Adrenal gland (tissue), 12 donors: ENCODE measurements around the gene CDK5RAP2. TPM values are rescaled to one million over a fixed set of nuclear protein-coding genes. Genes with fewer than 3 reads are reported as not detected.

ENCODE experiments used
- DNase-seq, 7 donors: peaks; one replicate each; pipeline ENCODE4 v3.0.0-alpha.2; 2019 to 2020
- H3K27ac ChIP-seq, 5 donors: fragments of 200-600 bp; sonication (generic) in 4 of 5; 1 replicate in 3 of 5; 2 replicates in 2 of 5; pipeline versions ENCODE4 v1.5.1 to v1.8.0; 2016 to 2020; ENCODE audit warnings: mild to moderate bottlenecking in 1 of 5
- H3K27me3 ChIP-seq: fragments of 200-600 bp; 2 replicates; pipeline ENCODE4 v1.8.0; 2021
- H3K36me3 ChIP-seq, 2 donors: fragments of 200-600 bp; replicated peaks in 1 of 2; 1 replicate in 1 of 2; 2 replicates in 1 of 2; pipeline versions ENCODE4 v1.5.1 to v1.8.0; 2018 to 2022
- H3K4me1 ChIP-seq, 2 donors: fragments of 200-600 bp; replicated peaks in 1 of 2; 1 replicate in 1 of 2; 2 replicates in 1 of 2; pipeline versions ENCODE4 v1.5.1 to v1.8.0; 2018 to 2021
- H3K4me3 ChIP-seq, 4 donors: fragments of 200-600 bp; sonication (generic) in 3 of 4; one replicate each; pipeline ENCODE4 v1.5.1; 2016 to 2018
- H3K9me3 ChIP-seq, 3 donors: fragments of 200-600 bp; sonication (generic) in 1 of 3; replicated peaks in 1 of 3; 1 replicate in 2 of 3; 2 replicates in 1 of 3; pipeline versions ENCODE4 v1.5.1 to v1.8.0; 2016 to 2021
- CTCF ChIP-seq, 6 experiments: fragments of 450-650 bp in 4 of 6; fragments of 200-600 bp in 2 of 6; sonication (generic) in 1 of 6; IDR thresholded peaks; 1 replicate in 5 of 6; 2 replicates in 1 of 6; pipeline versions ENCODE4 v1.5.1 to v1.8.0; 2016 to 2021; ENCODE audit warnings: antibody characterized with exemption in 6 of 6, mild to moderate bottlenecking in 2 of 6, moderate library complexity in 1 of 6
- POLR2A ChIP-seq, 2 donors: fragments of 450-650 bp; IDR thresholded peaks; one replicate each; pipeline ENCODE4 v1.6.1; 2017; ENCODE audit warnings: antibody characterized with exemption in 2 of 2, mild to moderate bottlenecking in 2 of 2, moderate library complexity in 1 of 2
- WGBS, 4 donors: extraction: QIAGEN DNeasy Blood & Tissue Kit in 2 of 4; methylation state at CpG; one replicate each; pipeline versions ENCODE4 v1.1.5 to v1.1.7; 2013 to 2017; 5-methylcytosine and 5-hydroxymethylcytosine counted together
- intact Hi-C, 2 donors: fragments of 100-400 bp; cut with DNase I; formaldehyde crosslinking; loops; one replicate each; pipeline versions ENCODE4 v1.14.1 to v1.15.0; 2022 to 2023
- polyA plus RNA-seq, 3 donors: library from polyadenylated mRNA; stranded (reverse); fragments of 200-250 nt in 2 of 3; fragments of 350-450 nt in 1 of 3; fragmentation: Illumina TruSeq in 1 of 3; extraction: RNeasy Lipid Tissue Mini Kit (QIAGEN cat#74804) in 1 of 3; gene quantifications; one replicate each; pipeline ENCODE4 v1.2.3, GENCODE V29; 2013 to 2014
- total RNA-seq, 9 donors: library from RNA; depleted of rRNA in 4 of 9; stranded (reverse); fragments of >200 nt in 4 of 9; fragments of 120-200 nt in 1 of 9; fragmentation: NEBNext Ultra II Directional in 1 of 9; extraction: Animal tissue kit (Norgen Biotek cat#: 25700) in 1 of 9; gene quantifications; one replicate each; pipeline versions ENCODE4 v1.1.0 to v1.2.4, GENCODE V29; 2013 to 2023
- donor health status: healthy with polysubstance abuse.
- donor health status: Bipolar disorder and iron deficiency.
- donor health status: DM: yes; HTN: yes; CAD: no.
- donor health status: DM: no; HTN: no; CAD: no.
- donor health status: DM: no; HTN: no; CAD: no.
- donor health status: DM: yes; HTN: yes; CAD: no.

CDK5RAP2 gene
- total and polyA plus RNA-seq, 12 donors: 26.0 to 60.7 (median 41.9) TPM

GRCh38 chr9:120348951-120349429 lies 231.0 kb downstream of the CDK5RAP2 start:
- peak; percentile 42 to 67 (median 48) for DNase-seq
- H3K36me3 ChIP-seq: no peaks in the 10 kb centered on the region
- H3K4me3 ChIP-seq: no peak overlapping the region
- intact Hi-C loops: loop anchor here in 1 of 2 donors (2.0 to 5.0 kb wide), 2 partner anchors 387 to 790 kb away; no protein-coding TSS in a partner anchor
- H3K27me3 ChIP-seq: no peaks in the 10 kb centered on the region
- no peak for TF ChIP-seq POLR2A (IDR thresholded peaks at IDR 0.05)
- TF ChIP-seq CTCF (IDR thresholded peaks at IDR 0.05): peak; percentile 50 to 77 (median 72)
- WGBS, 4 donors: 18 to 27% (median 22%) methylated on average over 13 to 16 of the region's 16 CpGs
- no peak overlapping the region for H3K27ac ChIP-seq
- no peaks in the 10 kb centered on the region for H3K9me3 ChIP-seq
- peaks cover 0 to 9% of the 10 kb centered on the region in 2 donors for H3K4me1 ChIP-seq

GRCh38 chr9:120345379-120345778 lies 234.6 kb downstream of the CDK5RAP2 start:
- TF ChIP-seq CTCF (IDR thresholded peaks at IDR 0.05): no peak
- TF ChIP-seq POLR2A (IDR thresholded peaks at IDR 0.05): no peak
- intact Hi-C loops: loop anchor here in 1 of 2 donors (5.0 kb wide), 1 partner anchor 383 kb away; no protein-coding TSS in a partner anchor
- H3K27me3 ChIP-seq: no peaks in the 10 kb centered on the region

GRCh38 chr9:120344230-120344629 lies 235.7 kb downstream of the CDK5RAP2 start:
- no peaks in the 10 kb centered on the region for H3K27me3 ChIP-seq
- no peak overlapping the region for H3K4me3 ChIP-seq
- H3K27ac ChIP-seq: no peak overlapping the region
- peaks cover 0 to 9% of the 10 kb centered on the region in 2 donors for H3K4me1 ChIP-seq
- 59 to 80% (median 68%) methylated on average over 2 of the region's 2 CpGs for WGBS, 4 donors
- peak in 3 of 7 donors; percentile 13 to 29 (median 23) for DNase-seq
- no peak for TF ChIP-seq POLR2A (IDR thresholded peaks at IDR 0.05)
- TF ChIP-seq CTCF (IDR thresholded peaks at IDR 0.05): no peak
- no peaks in the 10 kb centered on the region for H3K36me3 ChIP-seq
- no peaks in the 10 kb centered on the region for H3K9me3 ChIP-seq
- intact Hi-C loops: no loop called here

More at GRCh38 chr9:120345379-120345778, 234.6 kb downstream of the CDK5RAP2 start:
- Histone ChIP-seq H3K4me1 (no peaks in the 10 kb centered on the region), H3K36me3 (no peaks in the 10 kb centered on the region), H3K4me3 (no peak overlapping the region), H3K27ac (no peak overlapping the region), H3K9me3 (no peaks in the 10 kb centered on the region)
- 79 to 88% (median 88%) methylated on average over 1 to 2 of the region's 2 CpGs for WGBS, 4 donors
- DNase-seq: no peak

- H3K4me1 ChIP-seq: peaks cover 0 to 9% of the 10 kb centered on the region in 2 donors
- 89 to 98% (median 95%) methylated on average over 2 of the region's 2 CpGs for WGBS, 4 donors
Observed at GRCh38 chr9:120343416-120343815, 236.6 kb downstream of the CDK5RAP2 start.

More at GRCh38 chr9:120343416-120343815, 236.6 kb downstream of the CDK5RAP2 start:
- H3K9me3 ChIP-seq: no peaks in the 10 kb centered on the region
- no peaks in the 10 kb centered on the region for H3K36me3 ChIP-seq
- no peak overlapping the region for H3K4me3 ChIP-seq
- H3K27ac ChIP-seq: no peak overlapping the region
- no peak for DNase-seq
- intact Hi-C loops: no loop called here
- H3K27me3 ChIP-seq: no peaks in the 10 kb centered on the region
- no peak for TF ChIP-seq POLR2A (IDR thresholded peaks at IDR 0.05)
- TF ChIP-seq CTCF (IDR thresholded peaks at IDR 0.05): no peak

Other genes starting within 250 kb of the CDK5RAP2 start
- 10 to 100 TPM; 10.3 to 28.5 (median 21.3) TPM for gene MEGF9, start 134.3 kb upstream of the CDK5RAP2 start, total RNA-seq
- gene MEGF9, start 134.3 kb upstream of the CDK5RAP2 start, polyA plus RNA-seq: 10 to 100 TPM in 1 of 3 donors, 1 to 10 TPM in 2; 3.9 to 22.4 (median 4.3) TPM
- gene FBXW2, start 213.2 kb upstream of the CDK5RAP2 start, total RNA-seq: 10 to 100 TPM; 31.8 to 86.8 (median 58.0) TPM
- 10 to 100 TPM in 2 of 3 donors, 1 to 10 TPM in 1; 9.2 to 45.9 (median 13.2) TPM for gene FBXW2, start 213.2 kb upstream of the CDK5RAP2 start, polyA plus RNA-seq